ENCODE results near the gene RSAD1. TPM values are rescaled to one million over a fixed set of nuclear protein-coding genes. Genes with fewer than 3 reads are reported as not detected.

Gene RSAD1
- total RNA-seq, result 10 to 100 TPM; 26.8 to 47.3 (median 34.9) TPM

DNA sequence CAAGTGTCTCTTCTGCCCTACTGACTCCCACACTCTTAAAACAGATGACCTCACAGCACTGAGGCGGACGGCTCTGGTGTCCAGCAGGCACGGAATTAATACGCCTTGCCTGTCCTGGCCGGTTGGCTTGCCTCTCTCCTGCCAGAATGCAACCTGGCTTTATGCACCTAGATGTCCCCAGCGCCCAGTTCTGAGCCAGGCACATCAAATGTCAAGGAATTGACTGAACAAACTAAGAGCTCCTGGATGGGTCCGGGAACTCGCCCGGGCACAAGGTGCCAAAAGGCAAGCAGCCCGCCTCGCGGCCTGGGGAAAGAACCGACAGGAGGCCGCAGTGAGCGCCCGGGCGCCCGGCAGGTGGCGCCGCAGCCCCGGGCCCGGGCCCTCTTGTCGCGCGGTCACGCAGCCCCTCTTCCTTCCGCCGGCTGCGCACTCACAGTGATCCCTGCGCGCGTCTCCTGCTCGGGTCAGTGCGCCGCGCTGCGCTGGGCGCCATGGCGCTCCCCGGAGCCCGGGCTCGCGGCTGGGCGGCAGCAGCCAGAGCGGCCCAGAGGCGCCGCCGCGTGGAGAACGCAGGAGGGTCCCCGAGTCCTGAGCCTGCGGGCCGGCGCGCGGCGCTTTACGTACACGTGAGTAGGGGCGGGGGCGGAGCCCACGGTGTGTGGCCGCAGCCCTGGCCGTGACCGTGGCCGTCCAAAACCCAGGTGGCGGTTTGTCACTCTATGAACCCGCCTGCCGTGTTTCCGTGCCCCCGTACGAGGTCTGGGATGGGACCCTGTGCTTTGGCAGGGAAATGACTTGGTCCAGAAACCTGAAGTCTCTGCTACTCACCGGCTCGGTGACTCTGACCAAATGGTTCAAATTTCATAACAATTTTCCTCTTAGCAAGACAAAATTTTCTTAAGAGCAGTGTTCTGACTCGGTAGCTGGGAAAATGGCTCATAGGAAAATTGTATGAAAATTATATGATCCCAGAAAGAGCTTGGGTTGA is at the start of gene RSAD1:
Gene RSAD1, plus strand, starts transcription at position 470 of the 991 bp plus-strand sequence. Its CDS starts 25 bp downstream, at position 495.
- Histone ChIP-seq H3K36me3 (peaks cover 0 to 21% (median 8%) of the 10 kb centered on the region in 4 donors), H3K4me3 (peak within 1 kb of the TSS; percentile 66 to 79 (median 77)), H3K9me3 (no peaks in the 10 kb centered on the region), H3K27me3 (no peaks in the 10 kb centered on the region), H3K27ac (peak within 1 kb of the TSS; percentile 85 to 90 (median 86)), H3K4me1 (peaks cover 16 to 36% (median 22%) of the 10 kb centered on the region in 4 donors)
- WGBS, 2 donors, result 0 to 5% methylated on average over 4 to 30 of the region's 75 CpGs
- DNase-seq, result peak; percentile 90 to 97
- peak; percentile 92 to 94 for ATAC-seq (ENCODE audit: low FRiP score in 2 of 2)
- TF ChIP-seq POLR2A (IDR thresholded peaks at IDR 0.05) (peak in 3 of 4 donors; percentile 36 to 92 (median 85)), EP300 (IDR thresholded peaks at IDR 0.05) (no peak), POLR2AphosphoS5 (IDR thresholded peaks at IDR 0.05) (peak; percentile 50 to 88)
- TF ChIP-seq, protein P1, sequence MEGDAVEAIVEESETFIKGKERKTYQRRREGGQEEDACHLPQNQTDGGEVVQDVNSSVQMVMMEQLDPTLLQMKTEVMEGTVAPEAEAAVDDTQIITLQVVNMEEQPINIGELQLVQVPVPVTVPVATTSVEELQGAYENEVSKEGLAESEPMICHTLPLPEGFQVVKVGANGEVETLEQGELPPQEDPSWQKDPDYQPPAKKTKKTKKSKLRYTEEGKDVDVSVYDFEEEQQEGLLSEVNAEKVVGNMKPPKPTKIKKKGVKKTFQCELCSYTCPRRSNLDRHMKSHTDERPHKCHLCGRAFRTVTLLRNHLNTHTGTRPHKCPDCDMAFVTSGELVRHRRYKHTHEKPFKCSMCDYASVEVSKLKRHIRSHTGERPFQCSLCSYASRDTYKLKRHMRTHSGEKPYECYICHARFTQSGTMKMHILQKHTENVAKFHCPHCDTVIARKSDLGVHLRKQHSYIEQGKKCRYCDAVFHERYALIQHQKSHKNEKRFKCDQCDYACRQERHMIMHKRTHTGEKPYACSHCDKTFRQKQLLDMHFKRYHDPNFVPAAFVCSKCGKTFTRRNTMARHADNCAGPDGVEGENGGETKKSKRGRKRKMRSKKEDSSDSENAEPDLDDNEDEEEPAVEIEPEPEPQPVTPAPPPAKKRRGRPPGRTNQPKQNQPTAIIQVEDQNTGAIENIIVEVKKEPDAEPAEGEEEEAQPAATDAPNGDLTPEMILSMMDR (IDR thresholded peaks at IDR 0.05), result peak; percentile 83 to 98 (median 96)

DNA sequence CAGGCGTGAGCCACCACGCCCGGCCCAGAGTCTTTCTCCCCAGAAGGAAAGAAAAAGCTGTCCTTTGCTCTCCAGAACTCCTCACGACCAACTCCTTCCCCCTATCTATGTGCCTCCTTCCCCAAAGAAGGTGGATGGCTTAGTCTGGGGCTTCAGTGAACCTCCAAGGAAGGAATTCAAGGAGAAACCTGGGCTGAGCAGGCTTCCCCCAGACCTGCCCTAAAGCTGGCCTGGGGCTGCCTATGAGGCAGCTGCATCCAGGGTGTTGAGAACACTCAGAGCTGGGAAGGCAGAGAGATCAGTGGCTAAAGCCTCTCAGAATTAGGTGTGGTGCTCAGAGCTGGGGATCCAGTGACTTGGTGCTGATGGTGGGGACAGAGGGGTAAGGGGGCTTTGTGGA is 48.9 kb upstream of the RSAD1 start:
- ATAC-seq (ENCODE audit: low FRiP score in 2 of 2) (no peak), DNase-seq (no peak)
- peak overlapping the region in 2 of 4 donors; percentile 22 to 86 for H3K27ac ChIP-seq
- H3K27me3 ChIP-seq, result no peaks in the 10 kb centered on the region
- H3K9me3 ChIP-seq, result no peaks in the 10 kb centered on the region
- H3K4me3 ChIP-seq, result no peak overlapping the region
- TF ChIP-seq POLR2AphosphoS5 (IDR thresholded peaks at IDR 0.05) (no peak), POLR2A (IDR thresholded peaks at IDR 0.05) (no peak)
- TF ChIP-seq, protein P1 (IDR thresholded peaks at IDR 0.05), result no peak
- peaks cover 20 to 50% (median 32%) of the 10 kb centered on the region in 4 donors for H3K4me1 ChIP-seq
- no peaks in the 10 kb centered on the region for H3K36me3 ChIP-seq
- 91 to 96% methylated on average over 4 of the region's 4 CpGs for WGBS, 2 donors

DNA sequence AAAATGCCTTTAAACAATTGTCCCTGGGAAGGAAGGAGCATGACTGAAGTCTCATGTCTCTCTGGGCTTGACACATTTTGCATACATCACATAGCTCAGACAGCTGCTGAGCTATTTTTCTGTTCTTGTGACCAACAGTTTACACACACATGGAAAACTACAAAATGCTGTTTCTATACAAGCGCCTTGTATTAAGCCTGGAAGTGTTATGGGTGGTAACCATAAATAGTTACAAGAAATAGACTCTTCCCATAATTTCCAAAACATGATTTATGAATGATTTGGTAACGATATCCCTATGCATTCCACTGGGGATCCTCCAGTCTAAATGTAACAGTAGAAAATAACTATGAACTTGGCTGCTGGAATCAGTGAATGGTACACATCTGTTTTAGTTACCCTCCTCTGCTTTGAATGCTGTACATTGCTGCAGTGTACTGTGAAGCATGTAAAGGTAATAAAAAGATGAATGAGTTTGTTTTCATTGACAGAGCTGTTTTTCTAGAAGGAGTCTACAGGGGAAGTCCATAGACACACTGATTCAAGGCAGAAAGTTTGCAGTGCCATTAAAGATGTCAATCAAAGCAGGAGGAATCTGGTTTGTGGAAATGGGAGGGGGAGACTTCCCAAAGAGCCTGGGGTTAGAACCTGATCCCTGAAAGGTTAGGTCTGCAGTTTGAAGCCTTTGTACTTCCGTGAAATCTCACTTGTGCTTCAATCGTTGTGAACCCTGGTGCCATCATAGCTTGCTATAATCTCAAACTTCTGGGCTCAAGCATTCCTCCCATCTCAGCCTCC is 47.6 kb upstream of the RSAD1 start:
- Histone ChIP-seq H3K9me3 (no peaks in the 10 kb centered on the region), H3K36me3 (peaks cover 0 to 4% (median 1%) of the 10 kb centered on the region in 4 donors), H3K4me1 (peaks cover 11 to 39% (median 23%) of the 10 kb centered on the region in 4 donors), H3K27ac (no peak overlapping the region), H3K4me3 (no peak overlapping the region), H3K27me3 (no peaks in the 10 kb centered on the region)
- DNase-seq, result no peak
- WGBS, 2 donors, result 78 to 79% methylated on average over 4 of the region's 4 CpGs
- TF ChIP-seq, protein P1 (IDR thresholded peaks at IDR 0.05), result no peak
- TF ChIP-seq POLR2A (IDR thresholded peaks at IDR 0.05), result no peak
- TF ChIP-seq EP300 (IDR thresholded peaks at IDR 0.05), result no peak
- ATAC-seq (ENCODE audit: low FRiP score in 2 of 2), result no peak

DNA sequence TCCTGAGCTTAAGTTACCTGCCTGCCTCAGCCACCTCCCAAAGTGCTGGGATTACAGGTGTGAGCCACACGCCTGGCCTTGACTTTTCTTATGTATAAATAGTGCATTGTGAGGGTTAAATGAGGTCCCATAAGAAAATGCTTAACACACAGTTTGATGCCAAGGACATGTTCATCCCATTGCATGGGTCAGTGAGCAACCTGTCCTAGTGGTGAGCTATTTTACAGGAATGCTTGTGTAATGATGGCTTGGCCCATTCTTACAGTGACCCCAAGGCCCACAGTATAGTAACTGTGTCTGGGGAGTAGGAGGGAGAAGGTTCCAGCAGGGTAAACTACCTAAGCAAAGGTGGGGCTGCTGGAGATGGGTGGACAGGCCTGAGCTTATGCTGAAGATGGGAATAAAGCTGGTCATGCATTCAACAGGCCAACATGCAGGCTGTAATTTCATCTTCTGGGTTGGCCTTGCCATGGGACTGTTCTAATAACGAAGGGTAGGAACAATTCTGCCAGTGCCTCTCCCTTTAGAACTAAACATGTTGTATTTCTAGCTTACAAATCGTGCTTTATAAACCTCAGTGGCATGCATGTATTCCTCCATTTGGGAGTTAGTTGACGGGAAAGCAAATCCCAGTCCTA is 46.4 kb upstream of the RSAD1 start:
- no peak overlapping the region for H3K27ac ChIP-seq
- peak in 1 of 2 donors; percentile 45 for ATAC-seq (ENCODE audit: low FRiP score in 2 of 2)

More for the DNA sequence above, 46.4 kb upstream of the RSAD1 start:
- TF ChIP-seq POLR2A (IDR thresholded peaks at IDR 0.05) (no peak), POLR2AphosphoS5 (IDR thresholded peaks at IDR 0.05) (no peak), EP300 (IDR thresholded peaks at IDR 0.05) (no peak)
- TF ChIP-seq, protein P1 (IDR thresholded peaks at IDR 0.05), result no peak
- Histone ChIP-seq H3K4me1 (peaks cover 7 to 28% (median 16%) of the 10 kb centered on the region in 4 donors), H3K36me3 (peaks cover 0 to 4% (median 1%) of the 10 kb centered on the region in 4 donors), H3K4me3 (no peak overlapping the region), H3K9me3 (no peaks in the 10 kb centered on the region), H3K27me3 (no peaks in the 10 kb centered on the region)
- no peak for DNase-seq
- 94 to 95% methylated on average over 4 of the region's 4 CpGs for WGBS, 2 donors
